HG03342 (cell line): ENCODE results near the gene AP2B1.
A peak's percentile ranks its signal among the peaks of the same experiment; 100 is the strongest.
"Not testable (repeated sequence)": the region's sequence is repeated elsewhere in the genome, so short reads cannot be mapped to it uniquely, and the experiment has no call there.

Source experiments
- ATAC-seq: cut with Tn5 transposase; IDR thresholded peaks from one replicate; pipeline ENCODE4 v1.9.1; 2021; ENCODE audit warnings: mild to moderate bottlenecking, moderate library complexity; ENCODE audit not compliant: unreplicated experiment

The AP2B1 gene

GRCh38 chr17:35575759-35576158, 11.4 kb upstream of the AP2B1 start:
- ATAC-seq = no peak

DNA sequence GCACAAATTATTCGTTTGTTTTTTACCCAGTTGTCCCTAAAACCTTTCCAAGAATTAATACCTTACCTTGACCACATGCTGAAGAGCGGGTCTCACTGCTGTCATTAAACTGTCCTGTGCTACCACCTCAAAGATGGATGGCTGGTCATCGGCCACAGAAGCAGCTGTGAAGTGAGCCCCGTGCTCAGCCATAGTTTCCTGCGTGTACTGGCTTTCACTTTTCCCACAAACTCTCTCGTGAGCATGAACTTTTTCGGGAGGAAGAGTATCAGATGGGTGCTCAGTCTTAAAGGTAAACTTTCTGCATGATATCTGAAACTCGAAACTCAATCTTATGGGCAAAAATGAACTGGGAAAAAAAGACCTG, 9.3 kb upstream of the AP2B1 start:
- ATAC-seq = no peak

DNA sequence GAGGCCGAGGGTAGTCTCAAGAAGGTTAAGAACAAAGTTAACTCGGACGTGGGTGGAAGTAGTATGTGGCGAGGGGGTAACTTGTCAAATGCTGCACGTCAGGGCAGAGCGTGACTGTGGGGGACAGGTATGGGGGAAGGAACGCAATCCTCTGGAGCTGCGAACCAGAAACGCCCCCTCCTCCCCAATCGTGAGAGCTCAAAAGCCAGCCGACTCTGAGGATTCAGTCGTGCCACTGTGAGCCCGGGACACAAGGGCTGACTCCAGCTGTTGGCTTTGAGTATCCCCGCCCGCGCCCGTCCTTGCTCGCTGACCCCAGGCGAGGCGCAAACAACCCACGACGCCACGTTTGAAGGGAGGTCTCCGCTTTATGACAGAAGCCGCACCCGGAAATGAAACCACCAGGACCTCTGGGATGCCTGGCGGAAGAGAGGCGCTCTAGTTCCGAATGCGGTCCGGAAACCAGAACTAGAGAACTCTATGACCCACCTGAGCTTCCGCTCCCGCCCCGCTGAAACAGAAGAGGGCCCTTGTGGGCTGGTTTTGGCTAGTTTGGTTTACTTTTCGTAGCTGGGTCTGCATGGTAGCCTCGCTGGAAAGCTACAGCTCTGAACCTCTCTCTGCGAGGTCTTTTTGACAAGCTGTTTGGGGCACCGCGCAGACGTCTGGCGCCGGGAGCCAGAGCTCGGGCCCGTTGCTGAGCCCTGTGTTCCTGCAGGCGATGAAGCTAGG, 8.8 kb upstream of the AP2B1 start, which contains the start of gene PEX12:
Gene PEX12, minus strand, starts transcription at position 375 of the 732 bp plus-strand sequence. CDS start 550 bp downstream, outside the sequence.
- ATAC-seq = peak; percentile 79

DNA sequence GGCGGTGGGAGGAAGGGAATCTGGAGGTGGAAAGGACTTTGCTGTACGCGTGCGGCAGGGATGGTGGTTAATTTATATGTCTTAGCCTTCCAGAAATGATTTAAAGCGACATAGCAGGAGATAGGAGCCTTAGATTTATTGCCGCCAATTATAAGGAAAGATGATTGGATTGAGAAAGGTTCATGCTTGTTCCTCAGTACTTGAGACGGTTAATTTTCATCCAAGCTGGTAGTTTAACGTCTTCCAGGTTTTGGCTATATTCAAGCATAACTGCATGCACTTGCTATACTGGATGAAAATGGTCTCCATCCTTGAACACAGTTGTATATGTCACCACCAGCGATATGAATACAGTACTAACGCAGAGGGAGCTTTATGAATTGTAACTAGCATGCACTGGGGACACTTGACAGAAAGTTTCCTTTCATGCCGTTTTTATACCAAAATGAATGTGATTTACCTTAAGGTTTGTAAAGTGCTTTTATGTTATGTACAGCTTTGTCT, 8.1 kb upstream of the AP2B1 start:
- ATAC-seq = no peak

- ATAC-seq = no peak
Observed at GRCh38 chr17:35584061-35584460, 3.1 kb upstream of the AP2B1 start.

DNA sequence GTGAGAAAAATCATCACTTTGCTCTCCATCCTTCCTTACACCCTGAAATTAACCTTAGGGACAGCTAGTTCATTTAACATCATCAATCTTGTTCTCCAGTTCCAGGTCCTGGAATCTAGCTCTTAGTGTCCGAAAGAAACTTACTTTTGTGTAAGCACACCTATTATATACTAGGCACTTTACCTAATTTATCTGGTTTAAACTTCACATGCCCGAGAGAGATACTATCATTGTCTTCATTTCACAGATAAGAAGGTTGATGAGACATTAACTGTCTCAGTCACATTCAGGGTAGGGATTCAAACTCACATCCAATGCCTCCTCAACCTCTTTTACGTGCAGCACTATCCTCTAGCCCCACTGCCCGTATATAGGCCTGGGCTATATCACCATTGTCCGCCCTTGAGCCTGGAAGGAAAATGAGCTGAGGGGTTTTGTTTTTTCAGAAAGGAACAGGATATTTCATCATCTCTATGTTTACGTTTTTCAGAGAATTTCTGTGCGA, 501 bp upstream of the AP2B1 start:
- ATAC-seq = peak; percentile 5

DNA sequence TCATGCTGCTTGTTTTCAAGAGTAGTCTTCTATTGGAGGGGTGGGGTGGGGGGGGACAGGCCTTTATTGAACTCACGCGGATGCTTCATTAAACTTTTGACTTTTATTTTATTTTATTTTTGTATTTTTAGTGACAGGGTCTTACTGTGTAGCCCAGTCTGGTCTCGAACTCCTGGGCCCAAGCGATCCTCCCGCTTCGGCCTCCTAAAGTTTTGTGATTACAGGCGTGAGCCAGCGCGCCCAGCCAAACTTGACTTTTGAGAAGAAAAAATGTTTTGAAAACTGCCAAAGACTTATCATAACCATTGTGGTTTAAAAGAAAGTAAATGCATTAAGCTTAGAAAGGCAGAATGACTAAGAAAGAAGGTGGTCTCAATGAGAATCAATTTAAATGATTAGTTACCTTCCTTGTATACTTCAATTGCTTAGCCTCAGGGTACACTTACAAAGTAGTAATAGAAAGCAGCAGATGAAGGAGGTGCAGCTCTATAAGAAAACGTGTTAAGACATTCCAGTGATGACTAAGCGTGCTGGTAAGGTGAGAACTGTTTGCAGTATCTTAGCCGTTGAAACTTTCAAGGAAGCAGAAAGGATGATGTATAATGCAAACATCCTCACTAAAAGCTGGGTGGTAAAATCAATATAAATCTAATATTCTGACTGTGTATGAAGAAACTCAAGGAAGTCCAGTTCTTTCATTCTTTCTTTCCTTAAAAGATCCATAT, 1.2 kb downstream of the AP2B1 start:
- no peak for ATAC-seq

DNA sequence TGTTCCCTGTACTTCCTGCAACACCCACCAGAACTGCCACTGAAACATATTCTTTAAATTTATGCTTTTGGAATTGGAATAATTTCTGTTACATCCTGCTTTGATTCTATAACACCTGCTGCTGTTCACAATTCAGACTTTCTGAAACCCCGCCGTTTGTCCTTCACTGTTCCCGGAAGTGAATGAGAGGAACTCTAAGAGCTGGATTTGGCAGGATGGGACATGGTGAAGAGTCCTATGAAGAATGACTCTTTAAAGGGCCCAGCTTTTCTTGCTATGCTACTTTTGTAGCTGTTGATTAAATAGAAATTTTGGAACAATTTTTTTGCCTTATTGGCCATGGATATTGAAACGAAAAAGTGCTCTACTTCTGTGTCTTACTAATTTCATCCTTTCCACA, 8.9 kb downstream of the AP2B1 start:
- ATAC-seq = no peak

DNA sequence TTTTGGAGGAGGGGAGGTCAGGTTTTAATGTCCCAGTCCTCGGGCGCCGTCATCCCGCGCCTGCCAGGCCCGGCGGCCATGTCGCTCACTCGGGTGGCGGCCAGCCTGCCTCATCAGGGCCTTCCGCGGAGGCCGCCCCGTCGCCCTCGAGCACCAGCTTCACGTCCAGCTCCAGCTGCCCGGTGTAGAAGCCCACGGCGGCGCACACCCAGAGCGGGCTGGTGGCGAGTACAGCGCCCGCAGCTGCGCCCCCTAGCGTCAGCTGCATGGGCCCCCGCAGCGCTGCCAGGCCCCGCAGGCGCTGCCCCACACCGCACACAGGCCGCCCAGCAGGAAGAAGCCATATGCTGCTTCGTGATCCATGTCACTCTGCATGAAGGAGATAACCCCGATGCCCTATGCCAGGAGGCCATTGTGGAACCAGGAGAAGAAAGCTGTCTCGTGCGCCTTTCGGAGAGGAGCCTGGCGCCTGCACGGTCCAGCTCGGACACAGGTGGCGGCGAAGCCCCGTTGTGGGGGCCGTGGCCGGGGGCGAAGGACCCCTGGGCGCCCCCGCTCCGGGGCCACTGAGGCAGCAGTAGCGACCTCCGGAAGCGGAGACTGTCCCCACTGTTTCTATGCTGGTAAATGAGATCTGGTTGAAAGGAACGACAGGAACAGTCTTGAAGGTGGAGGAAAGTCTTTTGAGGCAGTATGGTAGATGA, 9.6 kb downstream of the AP2B1 start:
- no peak for ATAC-seq

- no peak for ATAC-seq
Observed at GRCh38 chr17:35597604-35598003, 10.5 kb downstream of the AP2B1 start.

- ATAC-seq = no peak
Observed at GRCh38 chr17:35603674-35604073, 16.6 kb downstream of the AP2B1 start.

- ATAC-seq = no peak
Observed at GRCh38 chr17:35605678-35606077, 18.6 kb downstream of the AP2B1 start.

- no peak for ATAC-seq
Observed at GRCh38 chr17:35607239-35607847, 20.2 kb downstream of the AP2B1 start.

- ATAC-seq = no peak
Observed at GRCh38 chr17:35609831-35610230, 22.7 kb downstream of the AP2B1 start.

DNA sequence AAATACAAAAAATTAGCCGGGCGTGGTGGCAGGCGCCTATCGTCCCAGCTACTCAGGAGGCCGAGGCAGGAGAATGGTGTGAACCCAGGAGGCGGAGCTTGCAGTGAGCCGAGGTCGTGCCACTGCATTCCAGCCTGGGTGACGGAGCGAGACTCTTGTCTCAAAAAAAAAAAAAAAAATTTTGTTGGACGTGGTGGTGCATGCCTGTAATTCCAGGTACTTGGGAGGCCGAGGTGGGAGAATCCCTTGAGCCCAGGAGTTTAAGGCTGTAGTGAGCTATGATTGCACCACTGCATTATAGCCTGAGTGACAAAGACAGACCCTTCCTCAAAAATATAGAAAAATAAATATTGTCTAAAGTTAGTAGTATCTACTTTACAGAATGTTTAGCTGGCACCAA, 23.6 kb downstream of the AP2B1 start:
- ATAC-seq = not testable (repeated sequence)

DNA sequence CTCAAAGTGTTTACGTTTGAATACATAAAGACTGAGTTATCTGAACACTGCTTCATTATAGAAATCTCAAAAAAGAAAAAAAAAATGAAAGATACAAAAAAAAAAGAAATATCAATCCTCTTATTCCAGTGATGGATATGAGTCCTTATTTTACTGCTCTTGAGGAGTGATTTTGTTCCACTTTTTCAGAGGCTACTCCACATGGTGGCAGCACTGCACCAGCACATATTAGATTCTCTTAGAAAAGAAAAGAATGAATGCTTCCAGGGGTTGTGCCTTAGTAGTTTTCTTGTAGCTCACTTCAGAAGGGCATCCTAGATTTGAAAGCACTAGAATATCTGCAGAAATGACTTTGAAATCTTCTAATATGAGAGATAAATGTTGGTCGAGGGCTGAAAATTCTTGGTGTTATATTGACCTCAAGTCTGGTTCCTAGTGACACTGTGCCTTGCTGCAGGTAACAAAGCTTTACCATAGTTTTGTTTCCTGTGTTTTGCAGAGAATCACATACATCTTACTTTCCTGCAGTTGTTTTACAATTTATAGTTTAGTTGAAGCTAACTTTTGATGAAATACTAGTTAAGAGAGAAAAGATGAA, 25.9 kb downstream of the AP2B1 start:
- no peak for ATAC-seq

DNA sequence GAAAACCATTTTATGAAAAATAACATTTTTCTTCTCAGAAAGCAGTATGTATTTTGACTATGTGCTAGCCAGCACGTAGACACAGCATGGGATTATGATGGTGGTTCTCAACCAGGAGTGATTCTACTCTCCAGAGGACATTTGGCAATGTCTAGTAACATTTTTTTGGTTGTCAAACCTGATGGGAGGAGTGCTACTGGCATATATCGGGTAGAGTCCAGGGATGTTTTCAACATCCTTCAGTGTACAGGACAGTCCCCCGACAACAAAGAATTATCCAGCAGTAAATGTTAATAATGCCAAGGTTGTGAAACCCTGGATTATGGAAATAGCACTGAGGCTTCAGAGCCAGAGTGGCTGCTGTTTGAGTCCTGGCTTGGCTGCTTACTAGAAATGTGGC, 27.7 kb downstream of the AP2B1 start:
- ATAC-seq = no peak

- no peak for ATAC-seq
Observed at GRCh38 chr17:35616536-35616935, 29.4 kb downstream of the AP2B1 start.

DNA sequence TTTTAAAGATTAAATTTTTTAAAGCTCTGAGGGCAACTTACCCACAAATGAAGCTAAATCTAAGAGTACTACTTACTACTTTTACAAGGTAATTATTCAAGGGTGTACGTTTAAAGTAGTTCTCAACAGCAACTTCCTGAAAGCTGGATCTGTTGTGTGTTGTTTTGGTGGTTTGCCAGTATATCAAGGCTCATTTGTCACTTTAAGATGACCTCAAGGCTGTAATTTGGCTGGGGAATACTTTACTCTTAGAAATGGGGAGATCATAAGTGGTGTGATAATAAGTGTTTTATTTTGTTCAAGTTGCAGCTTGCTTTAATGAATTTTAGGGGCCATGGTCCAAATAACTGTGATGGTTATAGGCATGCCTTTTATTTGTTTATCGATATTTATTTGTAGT, 30.4 kb downstream of the AP2B1 start:
- ATAC-seq = no peak

- ATAC-seq = no peak
Observed at GRCh38 chr17:35618628-35619027, 31.5 kb downstream of the AP2B1 start.

DNA sequence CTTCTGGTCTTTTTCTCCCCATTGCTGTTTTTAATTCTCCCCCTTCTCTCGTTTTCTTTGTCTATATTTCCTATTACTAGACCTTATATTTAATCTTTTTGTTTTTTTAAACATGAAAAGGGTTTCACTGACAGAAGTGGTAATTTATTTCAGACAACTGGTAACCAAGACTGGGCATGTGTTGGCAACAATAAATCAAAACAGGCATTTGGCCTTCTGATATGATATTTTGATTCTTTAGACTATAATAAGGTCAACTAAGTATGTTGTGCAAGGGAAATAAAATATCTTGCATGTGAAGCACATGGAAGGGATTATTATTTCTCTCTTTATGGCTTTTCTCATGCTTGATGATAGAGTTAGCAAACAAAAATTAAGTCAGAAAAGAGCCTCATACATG, 34.6 kb downstream of the AP2B1 start:
- ATAC-seq = no peak
